Pancreas (tissue), 10 donors: ENCODE measurements around the gene FNDC8. TPM values are rescaled to one million over a fixed set of nuclear protein-coding genes. Genes with fewer than 3 reads are reported as not detected.

Experiments used
- ATAC-seq, 4 donors: fragments of 200-7000 bp; cut with Tn5 transposase; one replicate each; pipeline versions ENCODE4 v1.8.0 to v1.9.1; 2020; ENCODE audit warnings: mild to moderate bottlenecking in 4 of 4, moderate library complexity in 4 of 4
- DNase-seq, 6 donors: peaks; one replicate each; pipeline ENCODE4 v3.0.0-alpha.2; 2020
- FAIRE-seq: peaks from 2 replicates; lab custom pipeline; 2012; peaks lifted over from hg19 to GRCh38; lab: Jason Lieb, UNC
- H3K27ac ChIP-seq, 4 donors: fragments of 200-600 bp; sonication (generic); 1 replicate in 3 of 4; 2 replicates in 1 of 4; pipeline versions ENCODE4 v1.5.0 to v1.8.0; 2020
- H3K27me3 ChIP-seq, 4 donors: fragments of 200-600 bp; one replicate each; pipeline ENCODE4 v1.8.0; 2021
- H3K36me3 ChIP-seq, 3 donors: fragments of 200-600 bp; sonication (generic) in 1 of 3; one replicate each; pipeline versions ENCODE4 v1.5.0 to v1.8.0; 2020 to 2021
- H3K4me1 ChIP-seq, 3 donors: fragments of 200-600 bp; one replicate each; pipeline ENCODE4 v1.8.0; 2021
- H3K4me3 ChIP-seq, 4 donors: fragments of 200-600 bp; sonication (generic) in 2 of 4; one replicate each; pipeline versions ENCODE4 v1.5.0 to v1.8.0; 2020 to 2021
- H3K9me3 ChIP-seq, 4 donors: fragments of 200-600 bp; one replicate each; pipeline ENCODE4 v1.8.0; 2021
- CTCF ChIP-seq, 4 donors: fragments of 200-600 bp; sonication (generic) in 3 of 4; IDR thresholded peaks; one replicate each; pipeline versions ENCODE4 v1.5.0 to v1.8.0; 2021; ENCODE audit warnings: antibody characterized with exemption in 4 of 4
- WGBS, 2 donors: extraction: QIAGEN DNeasy Blood & Tissue Kit; methylation state at CpG; one replicate each; pipeline ENCODE4 v1.1.7; 2013; 5-methylcytosine and 5-hydroxymethylcytosine counted together
- intact Hi-C, 3 donors: fragments of 100-400 bp; cut with DNase I; formaldehyde crosslinking; loops; one replicate each; pipeline versions ENCODE4 v1.11.1 to v1.14.2; 2022
- polyA plus RNA-seq, 2 donors: library from polyadenylated mRNA; stranded (reverse); fragments of 200-250 nt; gene quantifications; one replicate each; pipeline ENCODE4 v1.2.3, GENCODE V29; 2013
- total RNA-seq, 6 donors: library from RNA; stranded (reverse); fragmentation: NEBNext Ultra II Directional in 4 of 6; extraction: Animal tissue kit (Norgen Biotek cat#: 25700) in 4 of 6; gene quantifications; one replicate each; pipeline versions ENCODE4 v1.2.1 to v1.2.4, GENCODE V29; 2021 to 2023
- donor health status: healthy with polysubstance abuse.
- donor health status: DM: no; HTN: no; CAD: no; lungs with moderate emphysema.
- donor health status: DM: no; HTN: no; CAD: no.
- donor health status: control.
- donor health status: control.
- donor health status: Bipolar disorder and iron deficiency.
- donor health status: DM: yes; HTN: yes; CAD: no.
- donor health status: DM: no; HTN: no; CAD: no.
- donor health status: DM: no; HTN: no; CAD: no.
- donor health status: DM: yes; HTN: yes; CAD: no.

The FNDC8 gene
- total and polyA plus RNA-seq, 8 donors = not detected

GRCh38 chr17:35117984-35118383, 3.4 kb upstream of the FNDC8 start:
- FAIRE-seq (no peak), DNase-seq (no peak), ATAC-seq (no peak)
- H3K27ac ChIP-seq = no peak overlapping the region
- TF ChIP-seq CTCF (IDR thresholded peaks at IDR 0.05) = no peak
- no peaks in the 10 kb centered on the region for H3K36me3 ChIP-seq
- intact Hi-C loops = loop anchor here in 2 of 3 donors (5.0 to 10.0 kb wide), 2 partner anchors 691 to 693 kb away; no protein-coding TSS in a partner anchor
- peaks cover 0 to 8% (median 0%) of the 10 kb centered on the region in 3 donors for H3K4me1 ChIP-seq
- no peak overlapping the region for H3K4me3 ChIP-seq
- H3K9me3 ChIP-seq = no peaks in the 10 kb centered on the region
- no peaks in the 10 kb centered on the region for H3K27me3 ChIP-seq

GRCh38 chr17:35119370-35120165, 1.8 kb upstream of the FNDC8 start, which contains the start of gene RAD51D:
Gene RAD51D, minus strand, starts transcription at chr17:35119860. Its CDS starts 247 bp downstream, at chr17:35119613.
- Histone ChIP-seq H3K4me1 (peaks cover 0 to 8% (median 0%) of the 10 kb centered on the region in 3 donors), H3K36me3 (no peaks in the 10 kb centered on the region), H3K4me3 (peak within 1 kb of the TSS; percentile 61 to 85 (median 80)), H3K9me3 (no peaks in the 10 kb centered on the region), H3K27ac (peak within 1 kb of the TSS; percentile 30 to 66 (median 52)), H3K27me3 (no peaks in the 10 kb centered on the region)
- ATAC-seq (peak; percentile 97 to 98 (median 98)), FAIRE-seq (no peak), DNase-seq (peak; percentile 50 to 92 (median 81))
- intact Hi-C loops = loop anchor here in 2 of 3 donors (5.0 to 10.0 kb wide), 3 partner anchors 125 to 695 kb away; no protein-coding TSS in a partner anchor
- 0% methylated on average over 48 to 72 of the region's 72 CpGs for WGBS, 2 donors
- TF ChIP-seq CTCF (IDR thresholded peaks at IDR 0.05) = peak; percentile 86 to 96 (median 94)

GRCh38 chr17:35127751-35128514, 6.5 kb downstream of the FNDC8 start:
- Histone ChIP-seq H3K36me3 (peaks cover 0 to 7% (median 1%) of the 10 kb centered on the region in 3 donors), H3K27me3 (no peaks in the 10 kb centered on the region), H3K27ac (no peak overlapping the region), H3K9me3 (no peaks in the 10 kb centered on the region), H3K4me1 (no peaks in the 10 kb centered on the region), H3K4me3 (no peak overlapping the region)
- ATAC-seq = peak in 2 of 4 donors; percentile 31 to 41
- no peak for DNase-seq
- WGBS, 2 donors = 78 to 87% methylated on average over 11 of the region's 11 CpGs
- intact Hi-C loops = loop anchor here in 1 of 3 donors (10.0 kb wide), 1 partner anchor 133 kb away; no protein-coding TSS in a partner anchor
- no peak for FAIRE-seq
- TF ChIP-seq CTCF (IDR thresholded peaks at IDR 0.05) = no peak

- Histone ChIP-seq H3K4me3 (no peak overlapping the region), H3K27ac (no peak overlapping the region), H3K9me3 (no peaks in the 10 kb centered on the region), H3K36me3 (peaks cover 0 to 21% (median 6%) of the 10 kb centered on the region in 3 donors), H3K27me3 (no peaks in the 10 kb centered on the region), H3K4me1 (no peaks in the 10 kb centered on the region)
- 67 to 82% methylated on average over 11 of the region's 11 CpGs for WGBS, 2 donors
- no peak for FAIRE-seq
- no peak for TF ChIP-seq CTCF (IDR thresholded peaks at IDR 0.05)
- ATAC-seq = no peak
- DNase-seq = no peak
- intact Hi-C loops = loop anchor here in 1 of 3 donors (10.0 kb wide), 1 partner anchor 135 kb away; no protein-coding TSS in a partner anchor
Measured at GRCh38 chr17:35129154-35129972, 7.9 kb downstream of the FNDC8 start.
